K562 (cell line): ENCODE measurements around the gene PNPLA7. TPM values are rescaled to one million over a fixed set of nuclear protein-coding genes. Genes with fewer than 3 reads are reported as not detected.

Experiments
- ATAC-seq: fragments of 200-7000 bp; cut with Tn5 transposase; 3 replicates; pipeline ENCODE4 v1.9.1; 2020; ENCODE audit warnings: moderate library complexity
- BruUV-seq: library from RNA; stranded (reverse); fragments of 400-500 nt; replicated peaks from 2 replicates; lab custom pipeline; 2021; lab: Mats Ljungman, UMichigan
- CTCF ChIA-PET: fragments of 300-600 bp; formaldehyde crosslinking; extraction: SDS; loops from one replicate; lab custom pipeline; 2021; ENCODE audit warnings: low intra/inter-chr PET ratio; lab: Yijun Ruan, JAX
- POLR2A ChIA-PET: fragments of 300-600, 350-650 bp; sonication (Branson Sonifier 250); formaldehyde crosslinking; extraction: SDS; loops from one replicate; lab custom pipeline; 2021; ENCODE audit warnings: antibody characterized with exemption, inconsistent platforms; lab: Yijun Ruan, JAX
- DNase-seq, 4 experiments: peaks; one replicate each; pipeline versions ENCODE4 v3.0.0 to v3.0.0-alpha.2; 2011 to 2018; ENCODE audit warnings: low spot score in 3 of 4, mixed read lengths in 3 of 4; ENCODE audit errors: extremely low read depth in 1 of 4
- FAIRE-seq: peaks from 2 replicates; lab custom pipeline; 2011; peaks lifted over from hg19 to GRCh38; lab: Jason Lieb, UNC
- H2AFZ ChIP-seq: 2 replicates; pipeline ENCODE4 v1.6.0; 2011; ENCODE audit warnings: low read depth, low read length, control low read depth, inconsistent platforms
- H3K27ac ChIP-seq: fragments of 200-600 bp; 3 replicates; pipeline ENCODE4 v1.8.0; 2011; ENCODE audit warnings: low read depth, mild to moderate bottlenecking, control low read depth, inconsistent platforms, low read length, moderate library complexity, mixed read lengths; ENCODE audit errors: extremely low read depth
- H3K27me3 ChIP-seq, 2 experiments: fragments of 300-600 bp in 1 of 2; 2 replicates in 1 of 2; 3 replicates in 1 of 2; pipeline versions ENCODE4 v1.6.0 to v1.8.0; 2011; ENCODE audit warnings: inconsistent platforms in 2 of 2, low read length in 2 of 2, mild to moderate bottlenecking in 1 of 2, mixed read lengths in 1 of 2, moderate library complexity in 1 of 2; ENCODE audit not compliant: control insufficient read depth in 2 of 2, insufficient read depth in 2 of 2
- H3K36me3 ChIP-seq: fragments of 300-600 bp; 3 replicates; pipeline ENCODE4 v1.8.0; 2011; ENCODE audit warnings: mild to moderate bottlenecking, low read length, inconsistent platforms; ENCODE audit not compliant: control insufficient read depth, insufficient read depth
- H3K4me1 ChIP-seq, 2 experiments: fragments of 200-600 bp in 1 of 2; replicated peaks in 1 of 2; 2 replicates in 1 of 2; 3 replicates in 1 of 2; pipeline versions ENCODE4 v1.5.1 to v1.8.0; 2011; ENCODE audit warnings: inconsistent platforms in 2 of 2, low read length in 2 of 2, mild to moderate bottlenecking in 1 of 2, mixed read lengths in 1 of 2, moderate library complexity in 1 of 2; ENCODE audit not compliant: control insufficient read depth in 2 of 2, insufficient read depth in 2 of 2
- H3K4me2 ChIP-seq: 2 replicates; pipeline ENCODE4 v1.6.1; 2011; ENCODE audit warnings: low read length, control low read depth, inconsistent platforms, mixed read lengths; ENCODE audit not compliant: insufficient read depth
- H3K4me3 ChIP-seq: fragments of 200-600 bp; sonication (generic), shearing (Covaris generic); 2 replicates; pipeline ENCODE4 v1.5.1; 2016; ENCODE audit warnings: control low read depth, inconsistent platforms
- H3K79me2 ChIP-seq: fragments of 200-600 bp; 3 replicates; pipeline ENCODE4 v1.8.0; 2011; ENCODE audit warnings: low read length, inconsistent platforms; ENCODE audit not compliant: control insufficient read depth, insufficient read depth
- H3K9ac ChIP-seq, 2 experiments: 2 replicates each; pipeline versions ENCODE4 v1.6.0 to v1.6.1; 2011; ENCODE audit warnings: low read depth in 2 of 2, low read length in 2 of 2, control low read depth in 1 of 2, inconsistent platforms in 1 of 2, mild to moderate bottlenecking in 1 of 2, mixed read lengths in 1 of 2; ENCODE audit not compliant: insufficient read depth in 1 of 2
- H3K9me1 ChIP-seq: one replicate; pipeline ENCODE4 v1.6.0; 2011; ENCODE audit warnings: inconsistent platforms, mild to moderate bottlenecking, low read length, moderate library complexity; ENCODE audit not compliant: control insufficient read depth, insufficient read depth
- H3K9me3 ChIP-seq: replicated peaks from 2 replicates; pipeline ENCODE4 v1.5.1; 2011; ENCODE audit warnings: low read depth, low read length, inconsistent platforms; ENCODE audit not compliant: control insufficient read depth, insufficient read depth
- H4K20me1 ChIP-seq: replicated peaks from 2 replicates; pipeline ENCODE4 v1.6.1; 2011; ENCODE audit warnings: low read length, inconsistent platforms, mixed read lengths; ENCODE audit not compliant: control insufficient read depth, insufficient read depth
- ETS2 ChIP-seq: IDR thresholded peaks from 2 replicates; pipeline ENCODE4 v1.6.1; 2016; ENCODE audit warnings: borderline replicate concordance, missing genetic modification characterization, mild to moderate bottlenecking, moderate library complexity, missing compliant biosample characterization; ENCODE audit not compliant: poor library complexity, severe bottlenecking
- GTF2A2 ChIP-seq: IDR thresholded peaks from 2 replicates; pipeline ENCODE4 v1.6.1; 2016; ENCODE audit warnings: mild to moderate bottlenecking, missing genetic modification characterization, missing compliant biosample characterization
- HDGF ChIP-seq: fragments of 450-650 bp; IDR thresholded peaks from 2 replicates; pipeline ENCODE4 v1.6.1; 2016
- MTA1 ChIP-seq: fragments of 450-650 bp; IDR thresholded peaks from 2 replicates; pipeline ENCODE4 v1.6.1; 2017; ENCODE audit warnings: borderline replicate concordance
- PATZ1 ChIP-seq: fragments of 250-450 bp; sonication (Bioruptor Pico); IDR thresholded peaks from 2 replicates; pipeline ENCODE4 v1.5.0; 2020; ENCODE audit warnings: mild to moderate bottlenecking, borderline replicate concordance
- RFX5 ChIP-seq: IDR thresholded peaks from 2 replicates; pipeline ENCODE4 v1.6.1; 2011; ENCODE audit warnings: low read depth, mild to moderate bottlenecking, improper control_type of control experiment, low read length
- XRCC5 ChIP-seq: fragments of 200-400 bp; formaldehyde crosslinking; IDR thresholded peaks from 2 replicates; pipeline ENCODE4 v1.6.1; 2017; ENCODE audit warnings: low read depth, mild to moderate bottlenecking, low read length
- ZBTB1 ChIP-seq: sonication (generic); formaldehyde crosslinking; IDR thresholded peaks from 2 replicates; pipeline ENCODE4 v1.8.1; 2023; ENCODE audit warnings: missing genetic modification reagents, low read depth, mild to moderate bottlenecking, borderline replicate concordance
- ZNF311 ChIP-seq: fragments of 250-450 bp; sonication (Bioruptor Pico); IDR thresholded peaks from 2 replicates; pipeline ENCODE4 v1.4.0; 2020; ENCODE audit warnings: mild to moderate bottlenecking, moderate library complexity
- whole genome bisulfite sequencing: fragments of 100-300 bp; shearing (Covaris generic); methylation state at CpG from one replicate; pipeline ENCODE4 v1.1.6; 2016; ENCODE audit warnings: low coverage, mixed read lengths; ENCODE audit not compliant: insufficient coverage; ENCODE audit errors: missing lambda C conversion rate; 5-methylcytosine and 5-hydroxymethylcytosine counted together
- in situ Hi-C: fragments of 300-500 bp; cut with MboI; formaldehyde crosslinking; loops from 4 replicates; pipeline ENCODE4 v1.15.0; 2018; ENCODE audit warnings: inconsistent platforms, mixed read lengths
- intact Hi-C: fragments of 100-400 bp; cut with micrococcal nuclease; formaldehyde crosslinking; loops from 2 replicates; pipeline ENCODE4 v1.14.2; 2022
- polyA plus RNA-seq, 8 experiments: library from polyadenylated mRNA; depleted of rRNA in 4 of 8; stranded (reverse) in 5 of 8; unstranded in 3 of 8; fragments of >200 nt; fragmentation: Nextera tagmentation in 2 of 8; fragmentation: Illumina TruSeq in 1 of 8; extraction: Ambion mirVana in 2 of 8; extraction: Trizol in 1 of 8; gene quantifications; 2 replicates each; pipeline versions ENCODE4 v1.2.1 to v1.2.3, GENCODE V29; 2011 to 2014; ENCODE audit warnings: inconsistent platforms in 1 of 8, missing spikeins in 1 of 8
- total RNA-seq, 7 experiments: library from RNA; depleted of rRNA in 6 of 7; stranded (reverse); fragments of >200 nt in 6 of 7; fragmentation: Illumina TruSeq in 2 of 7; extraction: Trizol in 2 of 7; gene quantifications; 2 replicates each; pipeline versions ENCODE4 v1.2.1 to v1.2.3, GENCODE V29; 2011 to 2021; ENCODE audit warnings: low replicate concordance in 1 of 7
- TF ChIP-seq, protein P1 (sequence below), 2 experiments: fragments of 450-650 bp; formaldehyde crosslinking in 1 of 2; IDR thresholded peaks; 2 replicates each; pipeline versions ENCODE4 v1.4.0 to v1.6.1; 2014 to 2020; ENCODE audit warnings: mild to moderate bottlenecking in 2 of 2, borderline replicate concordance in 1 of 2, low read depth in 1 of 2

PNPLA7 gene
- total and polyA plus RNA-seq, 9 of the 15 experiments (the other 6 are each of a cell fraction or from before 2014, with no cell fraction given), result 0.01 to 0.85 (median 0.19) TPM; not detected in 1

- Histone ChIP-seq H3K4me1 (peaks cover 27 to 62% of the 10 kb centered on the region in 2 experiments), H2AFZ (peak within 1 kb of the TSS; percentile 82), H4K20me1 (peaks cover 4% of the 10 kb centered on the region; the same call in 1 of the 2 replicates), H3K4me3 (peak within 1 kb of the TSS; percentile 100), H3K9me3 (no peaks in the 10 kb centered on the region), H3K79me2 (peaks cover 44% of the 10 kb centered on the region), H3K9me1 (peaks cover 15% of the 10 kb centered on the region), H3K9ac (peak within 1 kb of the TSS; percentile 92 to 99), H3K27me3 (no peaks in the 10 kb centered on the region), H3K27ac (peak within 1 kb of the TSS; percentile 76), H3K4me2 (peak within 1 kb of the TSS; percentile 96), H3K36me3 (peaks cover 75% of the 10 kb centered on the region)
- 1% methylated on average over 74 of the region's 82 CpGs for WGBS
- ATAC-seq, result peak; percentile 95
- BruUV-seq, result no TSS peak
- FAIRE-seq, result peak; percentile 87
- in situ Hi-C loops (no loop called here), intact Hi-C loops (no loop called here)
- ChIA-PET CTCF (interaction anchor here (0.6 to 1.0 kb wide), 2 partner anchors 27 to 44 kb away, joined by 3 to 4 read pairs; partner anchors contain the start of gene MRPL41), POLR2A (interaction anchor here (0.6 to 1.2 kb wide), 7 partner anchors 9 to 532 kb away, joined by 3 to 6 read pairs (median 3); no protein-coding TSS in a partner anchor)
- peak; percentile 95 to 97 (median 96) for DNase-seq
- TF ChIP-seq RFX5 (0 out of 2 replicates have a peak, but pooled peaks have one; percentile 16), ZNF311 (0 out of 2 replicates have a peak, but pooled peaks have one; percentile 34), XRCC5 (peak; percentile 98), ETS2 (no peak), HDGF (no peak), MTA1 (no peak), ZBTB1 (CRISPR knock-in tag) (no peak; the same call in 1 of the 2 replicates), PATZ1 (CRISPR knock-in tag) (no peak), GTF2A2 (tag) (no peak)
- TF ChIP-seq, protein P1, sequence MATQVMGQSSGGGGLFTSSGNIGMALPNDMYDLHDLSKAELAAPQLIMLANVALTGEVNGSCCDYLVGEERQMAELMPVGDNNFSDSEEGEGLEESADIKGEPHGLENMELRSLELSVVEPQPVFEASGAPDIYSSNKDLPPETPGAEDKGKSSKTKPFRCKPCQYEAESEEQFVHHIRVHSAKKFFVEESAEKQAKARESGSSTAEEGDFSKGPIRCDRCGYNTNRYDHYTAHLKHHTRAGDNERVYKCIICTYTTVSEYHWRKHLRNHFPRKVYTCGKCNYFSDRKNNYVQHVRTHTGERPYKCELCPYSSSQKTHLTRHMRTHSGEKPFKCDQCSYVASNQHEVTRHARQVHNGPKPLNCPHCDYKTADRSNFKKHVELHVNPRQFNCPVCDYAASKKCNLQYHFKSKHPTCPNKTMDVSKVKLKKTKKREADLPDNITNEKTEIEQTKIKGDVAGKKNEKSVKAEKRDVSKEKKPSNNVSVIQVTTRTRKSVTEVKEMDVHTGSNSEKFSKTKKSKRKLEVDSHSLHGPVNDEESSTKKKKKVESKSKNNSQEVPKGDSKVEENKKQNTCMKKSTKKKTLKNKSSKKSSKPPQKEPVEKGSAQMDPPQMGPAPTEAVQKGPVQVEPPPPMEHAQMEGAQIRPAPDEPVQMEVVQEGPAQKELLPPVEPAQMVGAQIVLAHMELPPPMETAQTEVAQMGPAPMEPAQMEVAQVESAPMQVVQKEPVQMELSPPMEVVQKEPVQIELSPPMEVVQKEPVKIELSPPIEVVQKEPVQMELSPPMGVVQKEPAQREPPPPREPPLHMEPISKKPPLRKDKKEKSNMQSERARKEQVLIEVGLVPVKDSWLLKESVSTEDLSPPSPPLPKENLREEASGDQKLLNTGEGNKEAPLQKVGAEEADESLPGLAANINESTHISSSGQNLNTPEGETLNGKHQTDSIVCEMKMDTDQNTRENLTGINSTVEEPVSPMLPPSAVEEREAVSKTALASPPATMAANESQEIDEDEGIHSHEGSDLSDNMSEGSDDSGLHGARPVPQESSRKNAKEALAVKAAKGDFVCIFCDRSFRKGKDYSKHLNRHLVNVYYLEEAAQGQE (IDR thresholded peaks at IDR 0.05; ENCODE audit: borderline replicate concordance), result peak; percentile 43; the same call in 1 of the 2 replicates
- TF ChIP-seq, protein P1 (CRISPR knock-in tag; IDR thresholded peaks at IDR 0.05; ENCODE audit: low read depth), result peak; percentile 72; the same call in 1 of the 2 replicates
Observed at GRCh38 chr9:137578518-137579258, 28.5 kb upstream of the PNPLA7 start, which contains the start of gene DPH7. Gene DPH7, minus strand, starts transcription at chr9:137578925. Its CDS starts 148 bp downstream, at chr9:137578777.
